HEK293 (cell line): Measurements from ENCODE around the gene RGS21.

Experiments used
- CTCF ChIA-PET: fragments of 350-600 bp; formaldehyde crosslinking; extraction: SDS; loops from one replicate; lab custom pipeline; 2021; ENCODE audit warnings: antibody characterized with exemption; lab: Yijun Ruan, JAX
- POLR2A ChIA-PET: fragments of 300-600 bp; formaldehyde crosslinking; extraction: SDS; loops from one replicate; lab custom pipeline; 2020; ENCODE audit warnings: antibody characterized with exemption, inconsistent platforms; lab: Yijun Ruan, JAX
- H3K27ac ChIP-seq: fragments of 200-500 bp; sonication (Bioruptor generic); 2 replicates; pipeline ENCODE4 v1.5.1; 2014; ENCODE audit warnings: low read depth, low read length, control low read depth, inconsistent platforms; ENCODE audit errors: extremely low read depth
- H3K36me3 ChIP-seq, 2 experiments: fragments of 200-500 bp in 1 of 2; sonication (Bioruptor generic) in 1 of 2; 1 replicate in 1 of 2; 2 replicates in 1 of 2; pipeline ENCODE4 v1.5.1; 2014 to 2017; ENCODE audit warnings: inconsistent platforms in 2 of 2, low read length in 2 of 2; ENCODE audit not compliant: control insufficient read depth in 2 of 2, insufficient read depth in 1 of 2
- H3K4me1 ChIP-seq: fragments of 200-500 bp; sonication (Bioruptor generic); 2 replicates; pipeline ENCODE4 v1.5.1; 2014; ENCODE audit warnings: mild to moderate bottlenecking, low read length, inconsistent platforms; ENCODE audit not compliant: control insufficient read depth, insufficient read depth
- H3K4me3 ChIP-seq: 2 replicates; pipeline ENCODE4 v1.5.1; 2011; ENCODE audit warnings: low read depth, mild to moderate bottlenecking, control low read depth, low read length, moderate library complexity
- H3K9me3 ChIP-seq: fragments of 200-500 bp; sonication (Bioruptor generic); 2 replicates; pipeline ENCODE4 v1.5.1; 2014; ENCODE audit warnings: low read depth, low read length, inconsistent platforms; ENCODE audit not compliant: control insufficient read depth, insufficient read depth
- KLF9 ChIP-seq: fragments of 450-650 bp; formaldehyde crosslinking; IDR thresholded peaks from 2 replicates; pipeline ENCODE4 v1.5.1; 2016; ENCODE audit warnings: missing biosample characterization, missing genetic modification characterization, low read depth
- ZFHX2 ChIP-seq: fragments of 450-650 bp; formaldehyde crosslinking; conservative IDR thresholded peaks from 2 replicates; pipeline ENCODE4 v1.5.1; 2016; ENCODE audit warnings: missing biosample characterization, missing genetic modification characterization
- ZNF169 ChIP-seq: fragments of 450-650 bp; formaldehyde crosslinking; IDR thresholded peaks from 2 replicates; pipeline ENCODE4 v1.5.1; 2016; ENCODE audit warnings: missing biosample characterization, missing genetic modification characterization
- ZNF19 ChIP-seq: fragments of 450-650 bp; formaldehyde crosslinking; IDR thresholded peaks from 2 replicates; pipeline ENCODE4; 2016; ENCODE audit warnings: missing biosample characterization, missing genetic modification characterization, low read depth
- ZNF311 ChIP-seq: fragments of 450-650 bp; formaldehyde crosslinking; IDR thresholded peaks from 2 replicates; pipeline ENCODE4 v1.5.1; 2017; ENCODE audit warnings: missing biosample characterization, missing genetic modification characterization, borderline replicate concordance
- ZNF433 ChIP-seq: fragments of 450-650 bp; formaldehyde crosslinking; IDR thresholded peaks from 2 replicates; pipeline ENCODE4 v1.5.1; 2016; ENCODE audit warnings: missing biosample characterization, missing genetic modification characterization, low read depth
- ZNF510 ChIP-seq: fragments of 450-650 bp; formaldehyde crosslinking; IDR thresholded peaks from 2 replicates; pipeline ENCODE4 v1.5.1; 2018; ENCODE audit warnings: mild to moderate bottlenecking, missing genetic modification characterization, missing biosample characterization; ENCODE audit not compliant: insufficient replicate concordance
- ZNF610 ChIP-seq: fragments of 450-650 bp; formaldehyde crosslinking; IDR thresholded peaks from 2 replicates; pipeline ENCODE4 v1.5.1; 2016; ENCODE audit warnings: missing biosample characterization, missing genetic modification characterization, borderline replicate concordance
- ZNF785 ChIP-seq: fragments of 450-650 bp; formaldehyde crosslinking; IDR thresholded peaks from 2 replicates; pipeline ENCODE4 v1.5.1; 2016; ENCODE audit warnings: missing biosample characterization, missing genetic modification characterization
- TF ChIP-seq, protein P1 (sequence below): fragments of 450-650 bp; formaldehyde crosslinking; IDR thresholded peaks from 2 replicates; pipeline ENCODE4 v1.5.1; 2016; ENCODE audit warnings: missing biosample characterization, missing genetic modification characterization, borderline replicate concordance
- TF ChIP-seq, protein P2 (sequence below): fragments of 450-650 bp; formaldehyde crosslinking; IDR thresholded peaks from 2 replicates; pipeline ENCODE4 v1.5.1; 2017; ENCODE audit warnings: missing biosample characterization, missing genetic modification characterization
- TF ChIP-seq, protein P3 (sequence below): fragments of 450-650 bp; formaldehyde crosslinking; IDR thresholded peaks from 2 replicates; pipeline ENCODE4 v1.5.1; 2016; ENCODE audit warnings: missing biosample characterization, missing genetic modification characterization

The RGS21 gene

DNA sequence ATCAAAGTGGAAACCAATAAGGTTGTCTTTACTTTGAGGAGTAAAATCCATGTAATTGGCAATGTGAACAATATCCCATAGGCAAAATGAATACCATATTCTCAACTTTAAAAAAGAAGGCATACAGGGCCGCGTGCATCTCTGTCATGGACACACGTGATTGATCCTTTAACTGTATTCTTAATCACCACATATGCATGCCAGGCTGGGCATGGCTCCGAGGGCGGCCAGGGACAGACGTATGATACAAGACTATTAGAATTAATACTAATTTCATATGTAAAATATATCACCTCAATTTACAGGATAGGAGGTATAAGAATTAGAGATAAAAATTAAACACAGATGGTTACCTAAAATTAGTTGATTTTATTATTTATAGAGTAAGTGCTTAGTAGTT is 11.2 kb downstream of the RGS21 start (continued):
- TF ChIP-seq, protein P1, sequence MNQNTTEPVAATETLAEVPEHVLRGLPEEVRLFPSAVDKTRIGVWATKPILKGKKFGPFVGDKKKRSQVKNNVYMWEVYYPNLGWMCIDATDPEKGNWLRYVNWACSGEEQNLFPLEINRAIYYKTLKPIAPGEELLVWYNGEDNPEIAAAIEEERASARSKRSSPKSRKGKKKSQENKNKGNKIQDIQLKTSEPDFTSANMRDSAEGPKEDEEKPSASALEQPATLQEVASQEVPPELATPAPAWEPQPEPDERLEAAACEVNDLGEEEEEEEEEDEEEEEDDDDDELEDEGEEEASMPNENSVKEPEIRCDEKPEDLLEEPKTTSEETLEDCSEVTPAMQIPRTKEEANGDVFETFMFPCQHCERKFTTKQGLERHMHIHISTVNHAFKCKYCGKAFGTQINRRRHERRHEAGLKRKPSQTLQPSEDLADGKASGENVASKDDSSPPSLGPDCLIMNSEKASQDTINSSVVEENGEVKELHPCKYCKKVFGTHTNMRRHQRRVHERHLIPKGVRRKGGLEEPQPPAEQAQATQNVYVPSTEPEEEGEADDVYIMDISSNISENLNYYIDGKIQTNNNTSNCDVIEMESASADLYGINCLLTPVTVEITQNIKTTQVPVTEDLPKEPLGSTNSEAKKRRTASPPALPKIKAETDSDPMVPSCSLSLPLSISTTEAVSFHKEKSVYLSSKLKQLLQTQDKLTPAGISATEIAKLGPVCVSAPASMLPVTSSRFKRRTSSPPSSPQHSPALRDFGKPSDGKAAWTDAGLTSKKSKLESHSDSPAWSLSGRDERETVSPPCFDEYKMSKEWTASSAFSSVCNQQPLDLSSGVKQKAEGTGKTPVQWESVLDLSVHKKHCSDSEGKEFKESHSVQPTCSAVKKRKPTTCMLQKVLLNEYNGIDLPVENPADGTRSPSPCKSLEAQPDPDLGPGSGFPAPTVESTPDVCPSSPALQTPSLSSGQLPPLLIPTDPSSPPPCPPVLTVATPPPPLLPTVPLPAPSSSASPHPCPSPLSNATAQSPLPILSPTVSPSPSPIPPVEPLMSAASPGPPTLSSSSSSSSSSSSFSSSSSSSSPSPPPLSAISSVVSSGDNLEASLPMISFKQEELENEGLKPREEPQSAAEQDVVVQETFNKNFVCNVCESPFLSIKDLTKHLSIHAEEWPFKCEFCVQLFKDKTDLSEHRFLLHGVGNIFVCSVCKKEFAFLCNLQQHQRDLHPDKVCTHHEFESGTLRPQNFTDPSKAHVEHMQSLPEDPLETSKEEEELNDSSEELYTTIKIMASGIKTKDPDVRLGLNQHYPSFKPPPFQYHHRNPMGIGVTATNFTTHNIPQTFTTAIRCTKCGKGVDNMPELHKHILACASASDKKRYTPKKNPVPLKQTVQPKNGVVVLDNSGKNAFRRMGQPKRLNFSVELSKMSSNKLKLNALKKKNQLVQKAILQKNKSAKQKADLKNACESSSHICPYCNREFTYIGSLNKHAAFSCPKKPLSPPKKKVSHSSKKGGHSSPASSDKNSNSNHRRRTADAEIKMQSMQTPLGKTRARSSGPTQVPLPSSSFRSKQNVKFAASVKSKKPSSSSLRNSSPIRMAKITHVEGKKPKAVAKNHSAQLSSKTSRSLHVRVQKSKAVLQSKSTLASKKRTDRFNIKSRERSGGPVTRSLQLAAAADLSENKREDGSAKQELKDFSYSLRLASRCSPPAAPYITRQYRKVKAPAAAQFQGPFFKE (tag by site-specific recombination) = no peak
- no peak for TF ChIP-seq ZFHX2

DNA sequence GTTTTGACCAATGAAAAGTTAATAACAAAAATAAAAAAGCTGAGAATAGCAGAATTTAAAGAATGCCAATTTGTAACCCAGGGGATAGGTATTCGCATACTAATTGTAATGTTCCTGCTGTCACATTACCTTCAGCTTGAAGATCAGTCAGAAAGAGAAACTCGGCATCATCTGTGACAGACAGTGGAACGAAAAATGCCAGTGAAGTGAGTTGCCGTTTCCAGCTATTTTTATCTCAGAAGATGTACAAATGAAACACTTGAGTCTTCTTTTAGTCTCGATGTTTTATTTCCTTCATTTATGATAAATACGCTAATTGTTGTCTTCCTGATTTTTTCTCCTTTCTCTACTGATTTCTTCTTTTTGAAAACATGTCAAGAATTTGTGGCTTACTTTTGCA is 26.1 kb downstream of the RGS21 start:
- Histone ChIP-seq H3K4me1 (no peaks in the 10 kb centered on the region), H3K36me3 (no peaks in the 10 kb centered on the region), H3K4me3 (no peak overlapping the region), H3K9me3 (no peaks in the 10 kb centered on the region), H3K27ac (no peak overlapping the region)
- CTCF ChIA-PET = no interaction called here
- POLR2A ChIA-PET = no interaction called here
- no peak for TF ChIP-seq ZNF785 (tag by site-specific recombination)
- TF ChIP-seq, protein P2, sequence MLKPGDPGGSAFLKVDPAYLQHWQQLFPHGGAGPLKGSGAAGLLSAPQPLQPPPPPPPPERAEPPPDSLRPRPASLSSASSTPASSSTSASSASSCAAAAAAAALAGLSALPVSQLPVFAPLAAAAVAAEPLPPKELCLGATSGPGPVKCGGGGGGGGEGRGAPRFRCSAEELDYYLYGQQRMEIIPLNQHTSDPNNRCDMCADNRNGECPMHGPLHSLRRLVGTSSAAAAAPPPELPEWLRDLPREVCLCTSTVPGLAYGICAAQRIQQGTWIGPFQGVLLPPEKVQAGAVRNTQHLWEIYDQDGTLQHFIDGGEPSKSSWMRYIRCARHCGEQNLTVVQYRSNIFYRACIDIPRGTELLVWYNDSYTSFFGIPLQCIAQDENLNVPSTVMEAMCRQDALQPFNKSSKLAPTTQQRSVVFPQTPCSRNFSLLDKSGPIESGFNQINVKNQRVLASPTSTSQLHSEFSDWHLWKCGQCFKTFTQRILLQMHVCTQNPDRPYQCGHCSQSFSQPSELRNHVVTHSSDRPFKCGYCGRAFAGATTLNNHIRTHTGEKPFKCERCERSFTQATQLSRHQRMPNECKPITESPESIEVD (tag by site-specific recombination) = no peak
- no peak for TF ChIP-seq KLF9 (tag by site-specific recombination)
- no peak for TF ChIP-seq ZNF433 (tag by site-specific recombination)

DNA sequence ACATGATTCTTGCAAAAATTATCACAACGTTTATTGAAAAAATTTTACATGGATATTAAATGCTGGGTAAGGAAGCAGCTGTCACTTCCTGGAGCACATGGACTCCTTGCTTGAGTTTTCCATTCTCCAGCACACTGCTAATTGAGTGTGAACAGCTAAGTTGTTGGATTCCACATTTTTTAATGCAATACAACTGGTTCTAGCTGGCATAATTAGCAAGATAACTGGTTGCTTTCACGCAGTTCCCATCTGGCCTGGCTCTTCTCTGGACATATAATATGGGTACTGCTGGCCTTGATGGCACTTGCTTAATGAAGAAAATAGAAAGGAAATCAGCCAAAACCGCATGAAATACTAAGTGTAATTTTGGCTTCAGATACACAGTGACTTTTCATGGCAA is 26.6 kb downstream of the RGS21 start:
- CTCF ChIA-PET = no interaction called here
- H3K4me3 ChIP-seq = no peak overlapping the region
- TF ChIP-seq ZNF510 (tag by site-specific recombination) (no peak), ZNF19 (tag by site-specific recombination) (no peak), ZNF169 (tag by site-specific recombination) (no peak), ZNF610 (tag by site-specific recombination) (no peak), ZFHX2 (no peak), ZNF311 (tag by site-specific recombination) (no peak)
- TF ChIP-seq, protein P3, sequence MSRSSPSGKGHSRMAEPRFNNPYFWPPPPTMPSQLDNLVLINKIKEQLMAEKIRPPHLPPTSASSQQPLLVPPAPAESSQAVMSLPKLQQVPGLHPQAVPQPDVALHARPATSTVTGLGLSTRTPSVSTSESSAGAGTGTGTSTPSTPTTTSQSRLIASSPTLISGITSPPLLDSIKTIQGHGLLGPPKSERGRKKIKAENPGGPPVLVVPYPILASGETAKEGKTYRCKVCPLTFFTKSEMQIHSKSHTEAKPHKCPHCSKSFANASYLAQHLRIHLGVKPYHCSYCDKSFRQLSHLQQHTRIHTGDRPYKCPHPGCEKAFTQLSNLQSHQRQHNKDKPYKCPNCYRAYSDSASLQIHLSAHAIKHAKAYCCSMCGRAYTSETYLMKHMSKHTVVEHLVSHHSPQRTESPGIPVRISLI = no peak
- H3K9me3 ChIP-seq = no peaks in the 10 kb centered on the region
- POLR2A ChIA-PET = no interaction called here
- H3K4me1 ChIP-seq = no peaks in the 10 kb centered on the region
- no peak overlapping the region for H3K27ac ChIP-seq
- no peaks in the 10 kb centered on the region for H3K36me3 ChIP-seq
